Liver (tissue), 9 donors: Measurements from ENCODE around the gene GRK1. TPM values are rescaled to one million over a fixed set of nuclear protein-coding genes. Genes with fewer than 3 reads are reported as not detected.

Experiments used
- DNase-seq: peaks from one replicate; pipeline ENCODE4 v3.0.0-alpha.2; 2017; ENCODE audit warnings: low spot score
- H3K27ac ChIP-seq, 2 donors: one replicate each; pipeline ENCODE4 v1.7.0; 2013; ENCODE audit warnings: inconsistent platforms in 2 of 2, low read length in 2 of 2, control low read depth in 1 of 2, low read depth in 1 of 2, mild to moderate bottlenecking in 1 of 2
- H3K27me3 ChIP-seq, 4 donors: one replicate each; pipeline versions ENCODE4 v1.6.1 to v1.7.0; 2013; ENCODE audit warnings: low read length in 3 of 4, inconsistent platforms in 1 of 4, mild to moderate bottlenecking in 1 of 4, moderate library complexity in 1 of 4; ENCODE audit not compliant: control insufficient read depth in 4 of 4, insufficient read depth in 4 of 4
- H3K36me3 ChIP-seq, 4 donors: one replicate each; pipeline versions ENCODE4 v1.6.1 to v1.7.0; 2013; ENCODE audit warnings: low read length in 3 of 4, mild to moderate bottlenecking in 3 of 4, low read depth in 1 of 4, moderate library complexity in 1 of 4; ENCODE audit not compliant: control insufficient read depth in 4 of 4, insufficient read depth in 3 of 4
- H3K4me1 ChIP-seq, 4 donors: one replicate each; pipeline versions ENCODE4 v1.6.1 to v1.7.0; 2013; ENCODE audit warnings: low read length in 3 of 4, mild to moderate bottlenecking in 3 of 4, moderate library complexity in 1 of 4; ENCODE audit not compliant: control insufficient read depth in 4 of 4, insufficient read depth in 4 of 4
- H3K4me3 ChIP-seq, 3 donors: one replicate each; pipeline versions ENCODE4 v1.6.1 to v1.7.0; 2013; ENCODE audit warnings: low read length in 3 of 3, control low read depth in 1 of 3, low read depth in 1 of 3, mild to moderate bottlenecking in 1 of 3
- H3K9ac ChIP-seq, 2 donors: one replicate each; pipeline ENCODE4 v1.7.0; 2013; ENCODE audit warnings: low read length in 2 of 2, mild to moderate bottlenecking in 2 of 2, moderate library complexity in 2 of 2, control low read depth in 1 of 2, low read depth in 1 of 2
- H3K9me3 ChIP-seq, 4 donors: one replicate each; pipeline versions ENCODE4 v1.6.1 to v1.7.0; 2013; ENCODE audit warnings: low read length in 3 of 4; ENCODE audit not compliant: control insufficient read depth in 4 of 4
- ATF3 ChIP-seq: IDR thresholded peaks from 2 replicates; pipeline ENCODE4 v1.6.1; 2016; ENCODE audit warnings: antibody characterized with exemption
- CTCF ChIP-seq: fragments of 150-350 bp; IDR thresholded peaks from 2 replicates; pipeline ENCODE4 v1.5.1; 2017; ENCODE audit warnings: improper control_type of control experiment, low read depth, low read length; ENCODE audit not compliant: missing input control
- FOXA1 ChIP-seq: IDR thresholded peaks from 2 replicates; pipeline ENCODE4 v1.6.1; 2016; ENCODE audit warnings: antibody characterized with exemption
- FOXA2 ChIP-seq: IDR thresholded peaks from 2 replicates; pipeline ENCODE4 v1.6.1; 2016; ENCODE audit warnings: antibody characterized with exemption
- GABPA ChIP-seq, 2 donors: IDR thresholded peaks in 1 of 2; conservative IDR thresholded peaks in 1 of 2; 2 replicates each; pipeline ENCODE4 v1.6.1; 2016; ENCODE audit warnings: antibody characterized with exemption in 2 of 2, mild to moderate bottlenecking in 1 of 2, moderate library complexity in 1 of 2
- HNF4A ChIP-seq, 2 donors: conservative IDR thresholded peaks; 2 replicates each; pipeline ENCODE4 v1.6.1; 2016; ENCODE audit warnings: antibody characterized with exemption in 2 of 2, mild to moderate bottlenecking in 2 of 2
- HNF4G ChIP-seq: IDR thresholded peaks from 2 replicates; pipeline ENCODE4 v1.6.1; 2016; ENCODE audit warnings: antibody characterized with exemption
- JUND ChIP-seq, 2 donors: IDR thresholded peaks; 2 replicates each; pipeline ENCODE4 v1.6.1; 2016; ENCODE audit warnings: antibody characterized with exemption in 2 of 2
- MAX ChIP-seq: IDR thresholded peaks from 2 replicates; pipeline ENCODE4 v1.6.1; 2016; ENCODE audit warnings: antibody characterized with exemption
- NR2F2 ChIP-seq: IDR thresholded peaks from 2 replicates; pipeline ENCODE4 v1.6.1; 2016; ENCODE audit warnings: antibody characterized with exemption
- RAD21 ChIP-seq, 2 donors: IDR thresholded peaks; 2 replicates each; pipeline ENCODE4 v1.6.1; 2016; ENCODE audit warnings: antibody characterized with exemption in 2 of 2, mild to moderate bottlenecking in 2 of 2
- REST ChIP-seq: IDR thresholded peaks from 2 replicates; pipeline ENCODE4 v1.6.1; 2016; ENCODE audit warnings: antibody characterized with exemption, mild to moderate bottlenecking
- RXRA ChIP-seq, 2 donors: IDR thresholded peaks; 2 replicates each; pipeline ENCODE4 v1.6.1; 2017 to 2018; ENCODE audit warnings: antibody characterized with exemption in 2 of 2, mild to moderate bottlenecking in 1 of 2
- SP1 ChIP-seq: IDR thresholded peaks from 2 replicates; pipeline ENCODE4 v1.6.1; 2018; ENCODE audit warnings: antibody characterized with exemption, mild to moderate bottlenecking
- TAF1 ChIP-seq: conservative IDR thresholded peaks from 2 replicates; pipeline ENCODE4 v1.6.1; 2016; ENCODE audit warnings: antibody characterized with exemption, mild to moderate bottlenecking
- YY1 ChIP-seq: IDR thresholded peaks from 2 replicates; pipeline ENCODE4 v1.6.1; 2016; ENCODE audit warnings: antibody characterized with exemption, mild to moderate bottlenecking
- ZBTB33 ChIP-seq: IDR thresholded peaks from 2 replicates; pipeline ENCODE4 v1.6.1; 2016; ENCODE audit warnings: antibody characterized with exemption
- WGBS: extraction: QIAGEN DNeasy Blood & Tissue Kit; methylation state at CpG from one replicate; pipeline ENCODE4 v1.1.7; 2013; 5-methylcytosine and 5-hydroxymethylcytosine counted together
- polyA plus RNA-seq, 2 donors: library from polyadenylated mRNA; stranded (reverse) in 1 of 2; unstranded in 1 of 2; fragments of 200-250 nt in 1 of 2; fragments of >200 nt in 1 of 2; fragmentation: Nextera tagmentation in 1 of 2; extraction: Ambion mirVana in 1 of 2; gene quantifications; one replicate each; pipeline versions ENCODE4 v1.2.1 to v1.2.3, GENCODE V29; 2013 to 2015
- total RNA-seq, 2 donors: library from RNA; depleted of rRNA; stranded (reverse); fragments of >200 nt; gene quantifications; one replicate each; pipeline ENCODE4 v1.2.3, GENCODE V29; 2014
- donor health status: healthy.
- donor health status: healthy.
- donor health status: healthy.
- donor health status: healthy.
- donor health status: healthy.

GRK1 gene
- total and polyA plus RNA-seq, 4 donors = 0.05 TPM; not detected in 3

- no peaks in the 10 kb centered on the region for H3K27me3 ChIP-seq
- H3K4me1 ChIP-seq = peaks cover 16 to 28% (median 23%) of the 10 kb centered on the region in 4 donors
- H3K4me3 ChIP-seq = no peak overlapping the region
- no peak for DNase-seq
- no peaks in the 10 kb centered on the region for H3K9me3 ChIP-seq
- WGBS = 52% methylated on average over 42 of the region's 42 CpGs
- no peak overlapping the region for H3K9ac ChIP-seq
- TF ChIP-seq GABPA (IDR thresholded peaks at IDR 0.05 in 1 of 2, conservative IDR thresholded peaks at IDR 0.05 in 1 of 2) (peak in 1 of 2 donors; percentile 52), YY1 (no peak), RXRA (IDR thresholded peaks at IDR 0.05) (peak; percentile 98), JUND (IDR thresholded peaks at IDR 0.05) (peak in 1 of 2 donors; percentile 69), SP1 (peak; percentile 83), REST (peak; percentile 38), HNF4A (conservative IDR thresholded peaks at IDR 0.05) (peak; percentile 79 to 80), MAX (no peak), TAF1 (no peak), FOXA2 (peak; percentile 22), NR2F2 (peak; percentile 99), FOXA1 (no peak), RAD21 (IDR thresholded peaks at IDR 0.05) (peak in 1 of 2 donors; percentile 43)
- H3K27ac ChIP-seq = peak overlapping the region in 1 of 2 donors; percentile 45
- peaks cover 0 to 2% (median 0%) of the 10 kb centered on the region in 4 donors for H3K36me3 ChIP-seq
Measured at GRCh38 chr13:113647351-113648215, 19.4 kb upstream of the GRK1 start.

- DNase-seq = no peak
- no peak for TF ChIP-seq NR2F2
- no peak for TF ChIP-seq HNF4G
- TF ChIP-seq YY1 = no peak
- no peak for TF ChIP-seq CTCF
- no peak for TF ChIP-seq FOXA2
- TF ChIP-seq TAF1 = no peak
- TF ChIP-seq JUND (IDR thresholded peaks at IDR 0.05) = no peak
- TF ChIP-seq ATF3 = no peak
- no peak for TF ChIP-seq ZBTB33
- TF ChIP-seq RXRA (IDR thresholded peaks at IDR 0.05) = no peak
- TF ChIP-seq REST = no peak
- no peak for TF ChIP-seq HNF4A (conservative IDR thresholded peaks at IDR 0.05)
- TF ChIP-seq RAD21 (IDR thresholded peaks at IDR 0.05) = no peak
- TF ChIP-seq GABPA (IDR thresholded peaks at IDR 0.05 in 1 of 2, conservative IDR thresholded peaks at IDR 0.05 in 1 of 2) = no peak
Measured at GRCh38 chr13:113648216-113648610, 18.8 kb upstream of the GRK1 start.

More at GRCh38 chr13:113648216-113648610, 18.8 kb upstream of the GRK1 start:
- no peak overlapping the region for H3K9ac ChIP-seq
- H3K4me3 ChIP-seq = no peak overlapping the region
- no peaks in the 10 kb centered on the region for H3K9me3 ChIP-seq
- no peaks in the 10 kb centered on the region for H3K27me3 ChIP-seq
- 97% methylated on average over 13 of the region's 13 CpGs for WGBS
- no peak overlapping the region for H3K27ac ChIP-seq
- peaks cover 16 to 28% (median 23%) of the 10 kb centered on the region in 4 donors for H3K4me1 ChIP-seq
- H3K36me3 ChIP-seq = peaks cover 0 to 2% (median 0%) of the 10 kb centered on the region in 4 donors
